SIG-M5 treated with dmso at 0.1 percent for 504 hours (cell line): ENCODE measurements around the gene IL4I1.

Experiments used
- DNase-seq: peaks from one replicate; lab custom pipeline; 2025; ENCODE audit not compliant: unreplicated experiment; lab: John Stamatoyannopoulos, UW

IL4I1 gene

GRCh38 chr19:49853852-49854377, 42.8 kb downstream of the IL4I1 start:
- DNase-seq, result no peak

DNA sequence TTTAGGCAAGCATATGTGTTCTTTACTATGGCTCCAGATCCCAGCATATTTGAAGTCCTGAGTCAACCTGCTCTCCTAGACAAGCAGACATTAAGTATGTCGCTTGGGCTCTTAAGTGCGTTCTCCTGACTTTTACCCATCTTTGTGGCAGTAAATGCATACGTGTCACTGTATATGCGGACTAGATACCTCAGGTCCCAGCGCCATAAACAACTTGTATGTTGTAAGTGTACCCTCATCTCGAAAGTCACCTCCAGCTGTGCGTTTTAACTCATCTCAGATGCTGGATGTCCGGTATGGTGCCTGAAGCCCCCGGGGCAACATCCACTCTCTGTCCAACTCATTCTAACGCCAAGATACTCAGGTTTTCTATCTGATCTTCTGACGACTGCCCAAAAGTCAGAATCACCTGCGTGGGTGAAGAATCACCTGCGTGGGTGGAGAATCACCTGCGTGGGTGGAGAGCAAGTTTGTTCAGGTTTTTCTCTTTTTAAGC, 44.0 kb downstream of the IL4I1 start:
- no peak for DNase-seq

DNA sequence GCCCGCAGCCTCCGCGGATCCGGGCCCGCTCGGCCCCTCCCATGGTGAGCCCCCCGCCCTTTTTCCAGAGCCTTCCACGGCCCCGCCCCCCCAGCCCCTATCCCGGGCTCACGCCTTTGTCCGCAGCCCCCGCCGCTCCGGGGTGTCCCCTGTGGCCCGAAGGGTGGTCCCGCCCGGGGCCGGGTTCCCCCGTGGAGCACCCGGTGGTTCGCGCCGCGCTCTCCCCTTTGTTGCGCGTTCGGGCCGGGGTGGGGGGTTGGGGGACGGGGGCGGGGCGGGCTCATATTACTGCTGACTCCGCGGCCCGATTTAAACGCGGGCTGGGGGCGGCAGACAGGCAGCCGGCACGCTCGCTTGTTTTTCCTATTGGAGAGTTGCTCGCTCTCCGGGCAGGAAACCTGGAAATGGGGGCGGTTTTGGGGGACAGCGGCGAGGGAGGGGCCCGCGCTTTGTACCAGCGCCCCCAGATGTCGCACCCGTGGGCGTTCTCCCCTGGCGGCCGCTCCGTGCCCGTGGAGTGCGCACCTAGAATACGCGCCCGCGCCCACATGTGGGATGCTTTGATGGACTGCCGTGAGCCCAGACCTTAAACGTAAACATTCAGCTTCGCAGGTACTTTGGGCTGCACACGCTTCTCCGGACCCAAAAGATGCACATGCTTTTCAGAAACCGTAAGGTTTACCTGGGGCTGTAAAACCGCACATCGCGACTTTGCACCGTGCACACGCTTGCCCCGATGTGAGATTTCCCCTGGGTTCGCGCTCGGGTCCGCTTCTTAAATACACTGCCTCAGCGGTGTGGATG, 45.0 kb downstream of the IL4I1 start:
- DNase-seq, result no peak

DNA sequence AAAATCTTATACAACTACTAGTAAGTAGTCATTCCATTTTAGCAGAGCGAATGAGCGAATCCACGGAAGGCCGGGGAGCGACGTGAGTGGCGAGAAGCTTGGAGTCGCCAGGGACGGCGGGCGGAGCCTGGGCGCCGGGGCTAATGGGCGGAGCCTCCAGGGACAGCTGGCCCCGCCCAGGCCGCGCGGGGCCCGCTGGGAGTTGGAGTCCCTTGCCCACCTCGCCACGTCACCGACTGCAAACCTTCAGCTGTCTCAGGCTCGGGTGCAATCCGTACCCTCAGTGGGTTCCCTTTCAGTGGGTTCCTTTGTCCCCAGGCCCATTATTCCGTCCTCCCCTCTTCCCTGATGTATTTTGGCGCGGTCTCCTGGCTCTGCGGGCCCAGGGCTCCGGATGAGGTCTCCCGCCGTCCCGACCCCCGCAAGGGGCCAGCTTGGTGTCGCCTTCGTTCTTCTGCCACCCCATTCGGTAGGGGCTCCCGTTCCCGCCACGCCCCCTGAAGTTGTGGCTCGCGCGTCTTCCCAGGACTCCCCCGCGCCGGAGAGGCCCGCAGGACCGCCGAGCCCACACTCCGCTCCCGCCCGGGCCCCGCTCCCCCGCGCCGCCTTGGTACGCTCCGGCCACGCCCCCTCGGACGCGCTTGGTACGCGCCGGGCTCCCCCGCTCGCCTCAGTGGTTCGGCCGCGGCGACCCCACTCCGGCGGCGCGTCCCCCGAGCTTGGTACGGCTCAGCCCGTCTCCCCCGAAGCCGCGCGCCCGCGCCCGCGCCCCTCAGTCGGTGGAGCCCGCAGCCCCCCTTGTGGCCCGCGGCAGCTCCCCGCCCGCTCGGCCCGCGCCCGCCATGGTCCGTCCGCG, 46.0 kb downstream of the IL4I1 start, which contains the start of gene PTOV1:
Gene PTOV1 (plus strand): TSS at position 673 of the 856 bp plus-strand sequence.
- peak; percentile 89 for DNase-seq

GRCh38 chr19:49850221-49850486, 46.5 kb downstream of the IL4I1 start:
- DNase-seq, result no peak

DNA sequence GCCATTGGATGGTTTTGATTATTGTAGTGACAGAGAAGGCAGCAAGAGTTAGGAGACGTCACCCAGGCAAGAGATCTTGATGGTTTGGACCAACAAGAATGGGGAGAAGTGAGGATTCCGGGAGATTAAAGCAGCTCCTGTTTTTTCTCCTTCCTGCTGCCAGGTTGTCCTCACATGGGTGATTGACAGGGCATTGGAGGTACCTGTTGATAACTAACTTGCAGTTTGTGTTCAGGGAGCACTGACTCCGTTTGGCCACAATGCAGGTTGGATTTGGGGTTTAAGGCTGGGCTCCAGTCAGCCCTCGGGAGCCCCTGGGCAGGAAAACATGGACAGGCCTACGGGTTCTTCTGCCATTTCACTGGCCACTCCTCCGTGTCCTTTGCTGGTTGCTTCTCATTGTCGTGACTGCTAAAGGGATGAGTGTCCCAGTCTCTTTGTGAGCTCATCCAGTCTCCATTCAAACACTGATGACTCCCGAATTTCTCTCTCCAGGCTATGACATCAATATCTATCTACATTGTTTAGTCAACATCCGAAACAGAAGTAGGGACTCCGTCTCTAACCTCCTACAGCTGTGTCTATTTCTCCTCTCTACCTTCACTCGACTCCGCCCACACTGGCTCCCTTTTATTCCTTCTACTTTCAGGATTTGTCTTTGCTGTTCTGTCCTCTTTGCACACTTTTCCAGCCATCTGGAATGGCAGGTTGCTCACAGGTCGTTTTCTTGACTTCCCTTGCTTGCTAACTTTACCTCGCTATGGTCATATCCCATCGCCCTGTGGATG, 47.1 kb downstream of the IL4I1 start:
- no peak for DNase-seq

- DNase-seq, result no peak
These were observed 47.7 kb downstream of the IL4I1 start for GRCh38 chr19:49848938-49849337.

DNA sequence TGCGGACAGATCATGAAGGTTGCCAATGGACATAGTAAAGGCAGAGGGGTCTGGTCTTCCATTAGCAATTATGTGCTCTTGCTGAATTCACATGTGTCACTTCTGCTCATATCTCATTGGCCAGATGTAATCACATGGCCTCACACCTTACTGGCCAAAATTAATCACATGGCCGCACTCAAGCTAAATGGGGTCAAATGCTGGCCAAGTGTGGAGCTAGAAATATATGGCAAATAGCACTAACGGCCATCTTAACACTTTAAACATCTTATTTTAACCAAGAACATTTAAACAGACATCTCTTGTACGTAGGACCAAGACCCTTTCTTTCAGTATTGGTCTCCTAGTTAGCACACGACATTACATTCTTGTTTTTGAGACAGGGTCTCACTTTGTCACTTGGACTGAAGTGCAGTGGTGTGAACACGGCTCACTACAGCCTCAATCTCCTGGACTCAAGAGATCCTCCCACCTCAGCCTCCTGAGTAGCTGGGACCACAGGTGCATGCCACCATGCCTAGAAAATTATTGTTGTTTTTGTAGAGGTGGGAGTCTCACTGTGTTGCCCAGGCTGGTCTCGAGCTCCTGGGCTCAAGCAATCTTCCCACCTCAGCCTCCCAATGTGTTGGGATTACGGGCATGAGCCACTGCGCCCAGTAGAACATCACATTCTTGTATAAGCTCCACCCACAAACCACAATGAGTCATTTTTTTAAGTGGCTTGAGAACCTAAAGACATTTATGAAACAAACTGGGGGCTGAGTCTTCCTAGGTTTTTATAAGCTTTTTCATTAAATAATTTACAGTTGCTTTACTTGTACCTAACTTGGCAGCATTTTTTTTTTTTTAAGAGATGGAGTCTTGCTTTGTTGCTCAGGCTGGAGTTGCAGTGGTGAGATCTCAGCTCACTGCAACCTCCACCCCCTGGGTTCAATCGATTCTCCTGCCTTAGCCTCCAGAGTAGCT, 48.7 kb downstream of the IL4I1 start:
- peak; percentile 74 for DNase-seq

DNA sequence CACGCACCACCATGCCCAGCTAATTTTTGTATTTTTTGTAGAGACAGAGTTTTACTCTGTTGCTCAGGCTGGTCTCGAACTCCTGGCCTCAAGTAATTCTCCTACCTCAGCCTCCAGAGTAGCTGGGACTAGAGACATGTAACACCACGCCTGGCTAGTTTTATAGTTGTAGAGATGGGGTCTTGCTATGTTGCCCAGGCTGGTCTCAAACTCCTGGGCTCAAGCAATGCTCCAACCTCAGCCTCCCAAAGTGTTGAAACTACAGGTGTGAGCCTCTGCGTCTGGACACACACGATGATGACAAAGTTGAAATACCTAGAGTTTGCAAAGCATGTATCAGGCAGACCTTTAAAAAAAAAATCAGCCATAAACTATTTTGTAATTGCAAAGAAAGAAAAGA, 50.3 kb downstream of the IL4I1 start:
- DNase-seq, result no peak

- DNase-seq, result no peak
These were observed 51.3 kb downstream of the IL4I1 start for GRCh38 chr19:49845414-49845813.

DNA sequence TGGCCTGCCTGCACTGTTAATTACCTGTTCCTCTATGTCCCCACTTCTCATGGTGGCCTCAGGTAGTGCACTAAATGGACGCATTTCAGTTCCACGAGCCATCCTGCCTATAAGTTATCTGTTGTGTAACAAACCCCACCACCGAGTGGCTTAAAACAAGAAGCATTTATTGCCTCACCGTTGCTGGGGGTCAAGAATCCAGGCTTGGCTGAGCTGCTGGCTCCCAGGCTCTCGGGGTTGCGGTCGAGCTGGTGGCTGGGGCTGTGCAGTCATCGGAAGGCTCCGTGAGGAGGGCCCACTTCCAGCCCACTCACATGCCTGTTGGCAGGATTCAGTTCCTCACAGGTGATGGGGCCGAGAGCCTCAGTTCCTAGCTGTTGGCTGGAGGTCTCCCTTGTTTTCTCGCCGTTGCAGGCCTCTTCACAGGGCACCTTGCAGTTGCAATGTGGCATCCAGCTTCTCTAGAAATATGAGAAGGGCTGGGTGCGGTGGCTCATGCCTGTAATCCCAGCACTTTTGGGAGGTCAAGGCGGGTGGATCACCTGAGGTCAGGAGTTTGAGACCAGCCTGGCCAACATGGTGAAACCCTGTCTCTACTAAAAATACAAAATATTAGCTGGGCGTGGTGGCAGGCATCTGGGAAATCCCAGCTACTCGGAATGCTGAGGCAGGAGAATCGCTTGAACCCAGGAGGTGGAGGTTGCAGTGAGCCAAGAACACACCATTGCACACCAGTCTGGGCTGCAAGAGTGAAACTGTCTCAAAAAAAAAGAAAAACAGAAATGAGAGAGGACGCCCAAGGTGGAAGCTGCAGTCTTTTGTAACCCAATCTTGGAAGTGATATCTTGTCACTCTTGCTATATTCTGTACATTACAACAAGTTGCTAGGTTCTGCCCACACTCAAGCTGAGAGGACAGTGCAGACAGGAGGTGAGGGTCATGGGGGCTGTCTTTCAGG, 52.3 kb downstream of the IL4I1 start:
- DNase-seq, result peak; percentile 81

DNA sequence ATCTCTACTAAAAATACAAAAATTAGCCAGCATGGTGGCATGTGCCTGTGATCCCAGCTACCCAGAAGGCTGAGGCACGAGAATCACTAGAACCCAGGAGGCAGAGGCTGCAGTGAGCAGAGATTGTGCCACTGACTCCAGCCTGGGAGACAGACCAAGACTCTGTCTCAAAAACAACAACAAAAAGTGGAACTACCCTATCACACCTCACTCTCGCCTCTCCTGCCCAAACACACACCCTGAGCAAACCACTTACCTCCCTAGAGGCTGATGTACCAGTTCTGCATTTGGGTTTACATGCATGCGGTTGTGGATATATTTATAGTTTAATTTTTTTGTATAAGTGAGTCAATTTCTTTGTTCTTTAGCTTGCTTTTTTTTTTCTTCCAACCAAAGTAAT, 53.4 kb downstream of the IL4I1 start:
- no peak for DNase-seq

GRCh38 chr19:49840736-49841249, 55.9 kb downstream of the IL4I1 start:
- no peak for DNase-seq

DNA sequence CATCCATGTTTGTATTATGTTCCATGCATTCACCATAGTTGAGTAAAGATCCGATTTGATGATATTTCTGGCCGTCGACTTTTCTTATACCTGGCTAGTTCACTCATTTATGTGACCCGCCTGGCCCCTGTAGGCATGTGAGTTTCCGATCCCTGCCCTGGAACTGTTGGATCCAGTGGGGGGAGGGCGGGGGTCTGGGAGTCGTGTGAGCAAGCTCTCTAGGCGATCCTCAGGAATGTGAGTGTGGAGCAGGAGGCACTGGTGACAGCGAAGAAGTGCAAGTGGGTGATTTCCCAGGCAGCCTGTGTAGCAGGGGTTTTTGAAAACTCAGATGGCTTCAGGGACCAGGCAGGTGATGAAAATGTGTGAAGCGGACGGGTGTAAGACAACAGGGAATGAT, 56.4 kb downstream of the IL4I1 start:
- no peak for DNase-seq

DNA sequence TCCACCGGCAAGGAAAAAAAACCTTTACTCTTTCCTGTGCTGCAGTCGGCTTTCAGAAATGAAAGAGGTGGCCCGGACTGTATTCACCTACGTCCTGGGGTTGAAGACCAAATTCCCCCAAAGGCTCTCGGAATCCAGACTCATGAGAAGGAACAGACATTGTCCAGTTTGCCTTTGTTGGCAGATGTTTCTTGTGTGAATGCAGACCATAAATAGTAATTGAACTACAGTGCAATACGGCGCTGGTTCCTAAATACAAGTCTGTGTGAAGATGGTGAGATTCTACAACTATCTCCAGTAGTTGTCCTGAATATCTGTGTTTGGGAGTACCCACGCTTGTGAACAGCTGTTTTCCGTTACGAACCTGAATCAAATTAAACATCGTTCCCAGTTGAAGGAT, 57.0 kb downstream of the IL4I1 start:
- no peak for DNase-seq
